Spleen (tissue), 13 donors: ENCODE results near the gene ESF1. TPM values are rescaled to one million over a fixed set of nuclear protein-coding genes. Genes with fewer than 3 reads are reported as not detected.

Source experiments
- DNase-seq: peaks from one replicate; pipeline ENCODE4 v3.0.0-alpha.2; 2020
- H3K27ac ChIP-seq, 8 donors: fragments of 200-600 bp; sonication (generic) in 7 of 8; 1 replicate in 4 of 8; 2 replicates in 4 of 8; pipeline versions ENCODE4 v1.5.0 to v1.8.0; 2016 to 2021; ENCODE audit warnings: inconsistent platforms in 4 of 8, mild to moderate bottlenecking in 4 of 8, moderate library complexity in 1 of 8
- H3K27me3 ChIP-seq, 7 donors: fragments of 200-600 bp; sonication (generic) in 6 of 7; replicated peaks in 1 of 7; 1 replicate in 4 of 7; 2 replicates in 3 of 7; pipeline versions ENCODE4 v1.5.0 to v1.8.0; 2016 to 2021; ENCODE audit warnings: inconsistent platforms in 3 of 7, mild to moderate bottlenecking in 1 of 7
- H3K36me3 ChIP-seq, 6 donors: fragments of 200-600 bp; sonication (generic) in 5 of 6; 1 replicate in 4 of 6; 2 replicates in 2 of 6; pipeline versions ENCODE4 v1.5.0 to v1.8.0; 2016 to 2021; ENCODE audit warnings: inconsistent platforms in 2 of 6
- H3K4me1 ChIP-seq, 6 donors: fragments of 200-600 bp; sonication (generic) in 5 of 6; 1 replicate in 3 of 6; 2 replicates in 3 of 6; pipeline versions ENCODE4 v1.5.0 to v1.8.0; 2016 to 2021; ENCODE audit warnings: inconsistent platforms in 3 of 6
- H3K4me3 ChIP-seq, 8 donors: fragments of 200-600 bp; sonication (generic) in 7 of 8; 1 replicate in 4 of 8; 2 replicates in 4 of 8; pipeline versions ENCODE4 v1.5.0 to v1.8.0; 2016 to 2021; ENCODE audit warnings: inconsistent platforms in 4 of 8, mild to moderate bottlenecking in 4 of 8, moderate library complexity in 2 of 8
- H3K9me3 ChIP-seq, 8 donors: fragments of 200-600 bp; sonication (generic) in 7 of 8; 1 replicate in 4 of 8; 2 replicates in 4 of 8; pipeline versions ENCODE4 v1.5.0 to v1.8.0; 2016 to 2021; ENCODE audit warnings: inconsistent platforms in 4 of 8
- POLR2A ChIP-seq, 3 donors: fragments of 450-650 bp; IDR thresholded peaks; one replicate each; pipeline ENCODE4 v1.5.1; 2017; ENCODE audit warnings: antibody characterized with exemption in 3 of 3, mild to moderate bottlenecking in 1 of 3
- POLR2AphosphoS5 ChIP-seq, 3 donors: sonication (generic); formaldehyde crosslinking; IDR thresholded peaks; one replicate each; pipeline ENCODE4 v1.5.1; 2017; ENCODE audit warnings: antibody characterized with exemption in 3 of 3
- WGBS, 5 donors: extraction: QIAGEN DNeasy Blood & Tissue Kit in 3 of 5; methylation state at CpG; one replicate each; pipeline versions ENCODE4 v1.1.5 to v1.1.7; 2013 to 2018; 5-methylcytosine and 5-hydroxymethylcytosine counted together
- intact Hi-C: fragments of 100-400 bp; cut with DNase I; formaldehyde crosslinking; loops from one replicate; pipeline ENCODE4 v1.15.0; 2023; ENCODE audit warnings: low total_unique reads
- long read RNA-seq, 2 donors: transcript quantifications; one replicate each; lab custom pipeline, GENCODE V29; 2026
- polyA plus RNA-seq, 3 donors: library from polyadenylated mRNA; stranded (reverse); fragments of 200-250 nt; gene quantifications; one replicate each; pipeline ENCODE4 v1.2.1, GENCODE V29; 2013
- total RNA-seq, 7 donors: library from RNA; depleted of rRNA in 3 of 7; stranded (reverse); fragments of >200 nt in 3 of 7; fragmentation: NEBNext Ultra II Directional in 4 of 7; extraction: Animal tissue kit (Norgen Biotek cat#: 25700) in 4 of 7; gene quantifications; one replicate each; pipeline versions ENCODE4 v1.1.0 to v1.2.1, GENCODE V29; 2016 to 2021
- TF ChIP-seq, protein P1 (sequence below), 11 experiments: fragments of 200-600 bp in 7 of 11; fragments of 450-650 bp in 4 of 11; sonication (generic) in 4 of 11; IDR thresholded peaks in 8 of 11; conservative IDR thresholded peaks in 3 of 11; 1 replicate in 7 of 11; 2 replicates in 4 of 11; pipeline versions ENCODE4 v1.4.0 to v1.8.0; 2016 to 2021; ENCODE audit warnings: antibody characterized with exemption in 11 of 11, inconsistent platforms in 4 of 11, mild to moderate bottlenecking in 1 of 11
- donor health status: healthy with polysubstance abuse.
- donor health status: DM: no; HTN: no; CAD: no; lungs with moderate emphysema.
- donor health status: DM: no; HTN: no; CAD: no.
- donor health status: Bipolar disorder and iron deficiency.
- donor health status: healthy.
- donor health status: DM: no; HTN: no; CAD: no.
- donor health status: DM: yes; HTN: yes; CAD: no.

ESF1 gene, protein sequence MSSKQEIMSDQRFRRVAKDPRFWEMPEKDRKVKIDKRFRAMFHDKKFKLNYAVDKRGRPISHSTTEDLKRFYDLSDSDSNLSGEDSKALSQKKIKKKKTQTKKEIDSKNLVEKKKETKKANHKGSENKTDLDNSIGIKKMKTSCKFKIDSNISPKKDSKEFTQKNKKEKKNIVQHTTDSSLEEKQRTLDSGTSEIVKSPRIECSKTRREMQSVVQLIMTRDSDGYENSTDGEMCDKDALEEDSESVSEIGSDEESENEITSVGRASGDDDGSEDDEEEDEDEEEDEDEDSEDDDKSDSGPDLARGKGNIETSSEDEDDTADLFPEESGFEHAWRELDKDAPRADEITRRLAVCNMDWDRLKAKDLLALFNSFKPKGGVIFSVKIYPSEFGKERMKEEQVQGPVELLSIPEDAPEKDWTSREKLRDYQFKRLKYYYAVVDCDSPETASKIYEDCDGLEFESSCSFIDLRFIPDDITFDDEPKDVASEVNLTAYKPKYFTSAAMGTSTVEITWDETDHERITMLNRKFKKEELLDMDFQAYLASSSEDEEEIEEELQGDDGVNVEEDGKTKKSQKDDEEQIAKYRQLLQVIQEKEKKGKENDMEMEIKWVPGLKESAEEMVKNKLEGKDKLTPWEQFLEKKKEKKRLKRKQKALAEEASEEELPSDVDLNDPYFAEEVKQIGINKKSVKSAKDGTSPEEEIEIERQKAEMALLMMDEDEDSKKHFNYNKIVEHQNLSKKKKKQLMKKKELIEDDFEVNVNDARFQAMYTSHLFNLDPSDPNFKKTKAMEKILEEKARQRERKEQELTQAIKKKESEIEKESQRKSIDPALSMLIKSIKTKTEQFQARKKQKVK
- total RNA-seq = 10 to 100 TPM in 6 of 7 donors, 1 to 10 TPM in 1; 8.2 to 15.6 (median 14.6) TPM
- 10 to 100 TPM in 1 of 3 donors, 1 to 10 TPM in 2; 6.9 to 10.3 (median 9.0) TPM for polyA plus RNA-seq
- long read RNA-seq, donor 1, partial matches to known transcripts = 18 of 18 reads
- long read RNA-seq, donor 1, other reads (novel, unspliced or antisense) = 0 of 18 reads
- long read RNA-seq, donor 2, partial matches to known transcripts = 13 of 13 reads
- long read RNA-seq, donor 2, other reads (novel, unspliced or antisense) = 0 of 13 reads

DNA sequence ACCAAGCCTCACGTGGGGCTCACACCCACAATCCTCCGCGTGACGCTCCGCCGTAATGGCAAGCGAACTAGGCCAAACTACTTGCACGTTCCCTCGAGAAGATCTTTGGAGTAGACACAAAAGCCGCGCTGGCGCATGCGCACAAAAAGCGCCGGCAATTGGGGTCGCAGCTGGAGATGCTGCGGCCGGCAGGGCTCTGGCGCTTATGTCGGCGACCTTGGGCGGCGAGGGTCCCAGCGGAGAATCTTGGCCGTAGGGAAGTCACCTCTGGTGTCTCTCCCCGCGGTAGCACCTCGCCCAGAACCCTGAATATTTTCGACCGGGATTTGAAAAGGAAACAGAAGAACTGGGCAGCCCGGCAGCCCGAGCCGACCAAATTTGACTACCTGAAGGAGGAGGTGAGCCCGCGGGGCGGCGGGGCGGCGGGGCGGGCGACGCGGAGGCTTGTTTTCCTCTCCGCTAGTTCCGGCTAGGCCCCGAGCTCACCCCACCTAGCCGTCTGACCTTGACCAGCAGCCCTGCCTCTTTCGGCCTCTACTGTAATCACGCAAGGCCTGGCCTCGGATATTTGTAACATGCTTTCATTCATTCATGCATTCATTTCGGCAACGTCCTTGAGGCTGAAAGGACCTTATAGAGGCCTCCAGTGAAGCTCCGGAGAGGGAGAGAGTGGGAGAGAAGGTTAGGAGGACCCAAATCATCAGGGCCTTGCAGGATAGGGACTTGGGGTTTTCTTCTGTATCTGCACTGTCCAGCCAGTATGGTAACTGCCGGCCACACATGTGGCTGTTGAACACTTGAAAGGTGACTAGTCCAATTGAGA, at the start of gene ESF1, which contains the start of gene NDUFAF5:
TSS of gene ESF1 (minus strand) at position 27 of the 823 bp plus-strand sequence. CDS start 1,779 bp downstream, outside the sequence.
TSS of gene NDUFAF5 (plus strand) at position 136 of the 823 bp plus-strand sequence. CDS start at position 177, 41 bp downstream.
- no peaks in the 10 kb centered on the region for H3K9me3 ChIP-seq
- peak within 1 kb of the TSS; percentile 88 to 93 (median 90) for H3K27ac ChIP-seq
- TF ChIP-seq POLR2A (IDR thresholded peaks at IDR 0.05) = no peak
- peak; percentile 87 to 96 (median 94) for TF ChIP-seq POLR2AphosphoS5 (IDR thresholded peaks at IDR 0.05)
- TF ChIP-seq, protein P1, sequence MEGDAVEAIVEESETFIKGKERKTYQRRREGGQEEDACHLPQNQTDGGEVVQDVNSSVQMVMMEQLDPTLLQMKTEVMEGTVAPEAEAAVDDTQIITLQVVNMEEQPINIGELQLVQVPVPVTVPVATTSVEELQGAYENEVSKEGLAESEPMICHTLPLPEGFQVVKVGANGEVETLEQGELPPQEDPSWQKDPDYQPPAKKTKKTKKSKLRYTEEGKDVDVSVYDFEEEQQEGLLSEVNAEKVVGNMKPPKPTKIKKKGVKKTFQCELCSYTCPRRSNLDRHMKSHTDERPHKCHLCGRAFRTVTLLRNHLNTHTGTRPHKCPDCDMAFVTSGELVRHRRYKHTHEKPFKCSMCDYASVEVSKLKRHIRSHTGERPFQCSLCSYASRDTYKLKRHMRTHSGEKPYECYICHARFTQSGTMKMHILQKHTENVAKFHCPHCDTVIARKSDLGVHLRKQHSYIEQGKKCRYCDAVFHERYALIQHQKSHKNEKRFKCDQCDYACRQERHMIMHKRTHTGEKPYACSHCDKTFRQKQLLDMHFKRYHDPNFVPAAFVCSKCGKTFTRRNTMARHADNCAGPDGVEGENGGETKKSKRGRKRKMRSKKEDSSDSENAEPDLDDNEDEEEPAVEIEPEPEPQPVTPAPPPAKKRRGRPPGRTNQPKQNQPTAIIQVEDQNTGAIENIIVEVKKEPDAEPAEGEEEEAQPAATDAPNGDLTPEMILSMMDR (IDR thresholded peaks at IDR 0.05 in 8 of 11, conservative IDR thresholded peaks at IDR 0.05 in 3 of 11) = peak in 1 of 11 experiments; percentile 15
- DNase-seq = peak; percentile 98
- peaks cover 13 to 72% (median 40%) of the 10 kb centered on the region in 6 donors for H3K4me1 ChIP-seq
- intact Hi-C loops = no loop called here
- no peaks in the 10 kb centered on the region for H3K27me3 ChIP-seq
- H3K4me3 ChIP-seq = peak within 1 kb of the TSS; percentile 77 to 90 (median 86)
- 0 to 2% (median 0%) methylated on average over 18 to 54 of the region's 54 CpGs for WGBS, 5 donors
- H3K36me3 ChIP-seq = peaks cover 0 to 58% (median 27%) of the 10 kb centered on the region in 6 donors

DNA sequence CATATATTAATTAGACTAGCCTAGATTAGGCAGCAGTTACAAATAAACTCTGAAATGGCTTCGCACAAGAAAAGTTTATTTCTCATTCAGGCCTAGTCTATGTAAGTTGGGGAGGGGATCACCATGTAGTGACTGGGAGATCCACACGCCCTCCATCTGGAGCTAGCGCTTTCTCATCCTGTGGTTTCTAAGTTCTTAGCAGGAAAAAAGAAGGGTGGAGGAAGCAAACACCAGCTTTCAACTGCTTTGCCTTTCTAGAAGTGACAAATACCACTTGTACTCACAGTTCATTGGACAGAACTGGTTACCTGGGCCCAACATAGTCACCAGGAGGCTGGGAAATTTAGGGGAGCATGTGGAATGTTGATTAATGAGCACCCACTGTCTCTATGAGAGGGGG, 46.8 kb upstream of the ESF1 start:
- DNase-seq = no peak
- intact Hi-C loops = no loop called here
- no peak overlapping the region for H3K27ac ChIP-seq
- H3K27me3 ChIP-seq = peaks cover 0 to 1% (median 0%) of the 10 kb centered on the region in 7 donors
- H3K36me3 ChIP-seq = no peaks in the 10 kb centered on the region
- no peaks in the 10 kb centered on the region for H3K9me3 ChIP-seq
- TF ChIP-seq POLR2AphosphoS5 (IDR thresholded peaks at IDR 0.05) = no peak
- TF ChIP-seq, protein P1 (IDR thresholded peaks at IDR 0.05 in 8 of 11, conservative IDR thresholded peaks at IDR 0.05 in 3 of 11) = no peak
- TF ChIP-seq POLR2A (IDR thresholded peaks at IDR 0.05) = no peak
- WGBS, 5 donors = 80 to 91% (median 85%) methylated on average over 3 of the region's 3 CpGs
- H3K4me3 ChIP-seq = no peak overlapping the region
- H3K4me1 ChIP-seq = no peaks in the 10 kb centered on the region

DNA sequence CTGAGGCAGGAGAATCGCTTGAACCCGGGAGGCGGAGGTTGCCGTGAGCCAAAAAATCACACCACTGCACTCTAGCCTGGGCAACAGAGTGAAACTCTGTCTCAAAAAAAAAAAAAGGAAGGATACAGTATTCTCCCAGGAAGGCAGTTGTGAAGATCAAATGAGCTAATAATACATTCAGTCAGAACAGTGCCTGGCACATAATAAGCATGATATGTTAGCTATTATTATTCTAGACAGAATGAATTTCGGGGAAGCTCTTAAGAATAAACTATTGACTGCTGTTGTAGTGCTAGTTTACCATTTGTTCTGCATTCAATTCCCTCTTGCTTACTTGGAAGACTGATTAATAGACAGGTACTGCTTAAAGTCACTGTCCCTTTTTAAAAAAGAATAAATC, 40.7 kb upstream of the ESF1 start:
- TF ChIP-seq POLR2AphosphoS5 (IDR thresholded peaks at IDR 0.05) = no peak
- TF ChIP-seq, protein P1 (IDR thresholded peaks at IDR 0.05 in 8 of 11, conservative IDR thresholded peaks at IDR 0.05 in 3 of 11) = no peak
- TF ChIP-seq POLR2A (IDR thresholded peaks at IDR 0.05) = no peak
- 71 to 92% (median 85%) methylated on average over 4 to 5 of the region's 5 CpGs for WGBS, 5 donors
- Histone ChIP-seq H3K9me3 (peaks cover 0 to 4% (median 0%) of the 10 kb centered on the region in 8 donors), H3K4me3 (no peak overlapping the region), H3K4me1 (no peaks in the 10 kb centered on the region), H3K36me3 (peaks cover 0 to 5% (median 0%) of the 10 kb centered on the region in 6 donors), H3K27ac (no peak overlapping the region), H3K27me3 (no peaks in the 10 kb centered on the region)
- intact Hi-C loops = no loop called here
- no peak for DNase-seq
